Measurements from ENCODE around the gene RASL11A. TPM values are rescaled to one million over a fixed set of nuclear protein-coding genes. Genes with fewer than 3 reads are reported as not detected.

The RASL11A gene
- total RNA-seq, 1 donor from 2014 or later, result 2.1 TPM

GRCh38 chr13:27309401-27309958, 38.9 kb downstream of the RASL11A start:
- DNase-seq (ENCODE audit: low spot score), result no peak
- H3K27ac Mint-ChIP-seq (ENCODE audit: unreplicated experiment), result no peak overlapping the region
- H3K4me3 Mint-ChIP-seq (ENCODE audit: unreplicated experiment), result no peak overlapping the region
- no peaks in the 10 kb centered on the region for H3K36me3 Mint-ChIP-seq (ENCODE audit: low read depth, unreplicated experiment)
- TF ChIP-seq, protein P1, sequence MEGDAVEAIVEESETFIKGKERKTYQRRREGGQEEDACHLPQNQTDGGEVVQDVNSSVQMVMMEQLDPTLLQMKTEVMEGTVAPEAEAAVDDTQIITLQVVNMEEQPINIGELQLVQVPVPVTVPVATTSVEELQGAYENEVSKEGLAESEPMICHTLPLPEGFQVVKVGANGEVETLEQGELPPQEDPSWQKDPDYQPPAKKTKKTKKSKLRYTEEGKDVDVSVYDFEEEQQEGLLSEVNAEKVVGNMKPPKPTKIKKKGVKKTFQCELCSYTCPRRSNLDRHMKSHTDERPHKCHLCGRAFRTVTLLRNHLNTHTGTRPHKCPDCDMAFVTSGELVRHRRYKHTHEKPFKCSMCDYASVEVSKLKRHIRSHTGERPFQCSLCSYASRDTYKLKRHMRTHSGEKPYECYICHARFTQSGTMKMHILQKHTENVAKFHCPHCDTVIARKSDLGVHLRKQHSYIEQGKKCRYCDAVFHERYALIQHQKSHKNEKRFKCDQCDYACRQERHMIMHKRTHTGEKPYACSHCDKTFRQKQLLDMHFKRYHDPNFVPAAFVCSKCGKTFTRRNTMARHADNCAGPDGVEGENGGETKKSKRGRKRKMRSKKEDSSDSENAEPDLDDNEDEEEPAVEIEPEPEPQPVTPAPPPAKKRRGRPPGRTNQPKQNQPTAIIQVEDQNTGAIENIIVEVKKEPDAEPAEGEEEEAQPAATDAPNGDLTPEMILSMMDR (IDR thresholded peaks at IDR 0.05; ENCODE audit: unreplicated experiment), result no peak
- H3K4me1 Mint-ChIP-seq (ENCODE audit: unreplicated experiment), result peaks cover 3% of the 10 kb centered on the region
- H3K9me3 Mint-ChIP-seq (ENCODE audit: unreplicated experiment), result no peaks in the 10 kb centered on the region
- H3K27me3 Mint-ChIP-seq (ENCODE audit: unreplicated experiment), result no peaks in the 10 kb centered on the region

DNA sequence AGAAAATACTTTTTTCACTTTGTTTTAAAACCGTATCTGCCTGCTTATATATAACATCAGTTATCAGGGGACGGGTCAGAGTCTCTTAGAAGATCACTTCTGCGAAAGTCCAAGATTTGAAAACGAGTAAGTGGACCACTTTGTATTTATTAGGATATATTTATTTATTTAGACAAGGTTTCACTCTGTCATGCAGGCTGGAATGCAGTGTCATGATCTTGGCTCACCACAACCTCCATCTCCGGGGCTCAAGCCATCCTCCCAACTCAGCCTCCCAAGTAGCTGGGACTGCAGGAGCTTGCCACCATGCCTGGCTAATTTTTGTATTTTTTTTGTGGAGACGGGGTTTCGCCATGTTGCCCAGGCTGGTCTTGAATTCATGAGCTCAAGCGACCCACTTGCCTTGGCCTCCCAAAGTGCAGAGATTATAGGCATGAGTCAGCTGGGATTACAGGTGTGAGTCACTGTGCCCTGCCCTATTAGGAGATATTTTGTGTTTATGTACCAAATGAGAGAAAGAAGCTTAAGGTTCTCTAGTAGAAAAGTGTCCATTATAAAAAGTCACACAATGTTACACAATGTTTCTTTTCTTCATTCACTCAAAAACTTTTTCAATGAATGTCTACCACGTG, 39.5 kb downstream of the RASL11A start:
- Mint-ChIP-seq H3K4me1 (ENCODE audit: unreplicated experiment) (peaks cover 3% of the 10 kb centered on the region), H3K9me3 (ENCODE audit: unreplicated experiment) (no peaks in the 10 kb centered on the region), H3K27me3 (ENCODE audit: unreplicated experiment) (no peaks in the 10 kb centered on the region), H3K27ac (ENCODE audit: unreplicated experiment) (no peak overlapping the region), H3K4me3 (ENCODE audit: unreplicated experiment) (no peak overlapping the region), H3K36me3 (ENCODE audit: low read depth, unreplicated experiment) (no peaks in the 10 kb centered on the region)
- no peak for DNase-seq (ENCODE audit: low spot score)
- TF ChIP-seq, protein P1 (IDR thresholded peaks at IDR 0.05; ENCODE audit: unreplicated experiment), result no peak

GRCh38 chr13:27310946-27311345, 40.3 kb downstream of the RASL11A start:
- no peaks in the 10 kb centered on the region for H3K36me3 Mint-ChIP-seq (ENCODE audit: low read depth, unreplicated experiment)
- H3K4me1 Mint-ChIP-seq (ENCODE audit: unreplicated experiment), result peaks cover 3% of the 10 kb centered on the region
- TF ChIP-seq, protein P1 (IDR thresholded peaks at IDR 0.05; ENCODE audit: unreplicated experiment), result no peak
- H3K27me3 Mint-ChIP-seq (ENCODE audit: unreplicated experiment), result no peaks in the 10 kb centered on the region
- DNase-seq (ENCODE audit: low spot score), result no peak
- no peaks in the 10 kb centered on the region for H3K9me3 Mint-ChIP-seq (ENCODE audit: unreplicated experiment)
- no peak overlapping the region for H3K4me3 Mint-ChIP-seq (ENCODE audit: unreplicated experiment)
- H3K27ac Mint-ChIP-seq (ENCODE audit: unreplicated experiment), result no peak overlapping the region

DNA sequence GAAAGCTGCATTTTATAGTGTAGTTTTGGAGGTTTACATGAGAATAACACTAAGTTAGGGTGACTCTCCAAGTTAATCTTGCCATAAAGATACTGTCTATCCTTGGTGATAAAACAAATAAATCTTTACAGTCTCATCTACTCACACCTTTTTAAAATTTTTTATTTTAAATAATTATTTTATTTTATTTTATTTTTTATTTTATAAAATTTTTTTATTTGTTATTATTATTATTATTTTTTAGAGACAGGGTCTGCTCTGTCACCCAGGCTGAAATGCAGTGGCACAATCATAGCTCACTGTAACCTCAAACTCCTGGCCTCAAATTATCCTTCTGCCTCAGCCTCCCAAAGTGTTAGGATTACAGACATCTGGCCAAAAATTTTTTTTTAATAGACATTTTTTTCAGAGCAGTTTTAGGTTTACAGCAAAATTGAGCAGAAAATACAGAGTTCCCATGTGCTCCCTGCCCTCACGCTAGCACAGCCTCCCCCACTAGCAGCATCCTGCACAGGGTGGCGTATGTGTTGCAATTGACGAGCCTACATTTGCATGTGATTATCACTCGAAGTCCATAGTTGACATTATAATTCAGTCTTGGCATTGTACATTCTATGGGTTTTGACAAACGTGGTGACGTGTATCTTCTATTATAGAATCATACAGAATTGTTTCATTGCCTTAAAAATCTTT, 41.0 kb downstream of the RASL11A start:
- Mint-ChIP-seq H3K36me3 (ENCODE audit: low read depth, unreplicated experiment) (no peaks in the 10 kb centered on the region), H3K27ac (ENCODE audit: unreplicated experiment) (no peak overlapping the region), H3K4me1 (ENCODE audit: unreplicated experiment) (peaks cover 3% of the 10 kb centered on the region), H3K9me3 (ENCODE audit: unreplicated experiment) (no peaks in the 10 kb centered on the region), H3K27me3 (ENCODE audit: unreplicated experiment) (peaks cover 2% of the 10 kb centered on the region), H3K4me3 (ENCODE audit: unreplicated experiment) (no peak overlapping the region)
- TF ChIP-seq, protein P1 (IDR thresholded peaks at IDR 0.05; ENCODE audit: unreplicated experiment), result no peak
- DNase-seq (ENCODE audit: low spot score), result no peak

GRCh38 chr13:27313770-27314169, 43.1 kb downstream of the RASL11A start:
- Mint-ChIP-seq H3K9me3 (ENCODE audit: unreplicated experiment) (no peaks in the 10 kb centered on the region), H3K27ac (ENCODE audit: unreplicated experiment) (no peak overlapping the region), H3K4me1 (ENCODE audit: unreplicated experiment) (peaks cover 3% of the 10 kb centered on the region), H3K4me3 (ENCODE audit: unreplicated experiment) (no peak overlapping the region), H3K36me3 (ENCODE audit: low read depth, unreplicated experiment) (no peaks in the 10 kb centered on the region), H3K27me3 (ENCODE audit: unreplicated experiment) (peaks cover 2% of the 10 kb centered on the region)
- DNase-seq (ENCODE audit: low spot score), result no peak
- TF ChIP-seq, protein P1 (IDR thresholded peaks at IDR 0.05; ENCODE audit: unreplicated experiment), result no peak
